ENCODE data around the gene LDLRAD3. TPM values are rescaled to one million over a fixed set of nuclear protein-coding genes. Genes with fewer than 3 reads are reported as not detected.

Gene LDLRAD3
- polyA plus RNA-seq, 1 donor (not counting 4 experiments of a cell fraction or from before 2014, with no cell fraction given) = 13.1 TPM

GRCh38 chr11:36026315-36026968, 82.6 kb downstream of the LDLRAD3 start:
- H3K9me1 ChIP-seq (ENCODE audit: control insufficient read depth, extremely low read depth, insufficient read depth, low read length) = no peaks in the 10 kb centered on the region
- H4K20me1 ChIP-seq (ENCODE audit: control insufficient read depth, extremely low read depth, insufficient read depth, low read length) = no peaks in the 10 kb centered on the region
- dilution Hi-C loops (cut with MboI; ENCODE audit: extremely low pct_ligation_motif_present, low sequenced_read_pairs) = no loop called here
- H3K79me2 ChIP-seq (ENCODE audit: control insufficient read depth, insufficient read depth, low read length) = peaks cover 10% of the 10 kb centered on the region
- TF ChIP-seq EZH2 (IDR thresholded peaks at IDR 0.05; ENCODE audit: low read length) = no peak
- TF ChIP-seq, protein P1, sequence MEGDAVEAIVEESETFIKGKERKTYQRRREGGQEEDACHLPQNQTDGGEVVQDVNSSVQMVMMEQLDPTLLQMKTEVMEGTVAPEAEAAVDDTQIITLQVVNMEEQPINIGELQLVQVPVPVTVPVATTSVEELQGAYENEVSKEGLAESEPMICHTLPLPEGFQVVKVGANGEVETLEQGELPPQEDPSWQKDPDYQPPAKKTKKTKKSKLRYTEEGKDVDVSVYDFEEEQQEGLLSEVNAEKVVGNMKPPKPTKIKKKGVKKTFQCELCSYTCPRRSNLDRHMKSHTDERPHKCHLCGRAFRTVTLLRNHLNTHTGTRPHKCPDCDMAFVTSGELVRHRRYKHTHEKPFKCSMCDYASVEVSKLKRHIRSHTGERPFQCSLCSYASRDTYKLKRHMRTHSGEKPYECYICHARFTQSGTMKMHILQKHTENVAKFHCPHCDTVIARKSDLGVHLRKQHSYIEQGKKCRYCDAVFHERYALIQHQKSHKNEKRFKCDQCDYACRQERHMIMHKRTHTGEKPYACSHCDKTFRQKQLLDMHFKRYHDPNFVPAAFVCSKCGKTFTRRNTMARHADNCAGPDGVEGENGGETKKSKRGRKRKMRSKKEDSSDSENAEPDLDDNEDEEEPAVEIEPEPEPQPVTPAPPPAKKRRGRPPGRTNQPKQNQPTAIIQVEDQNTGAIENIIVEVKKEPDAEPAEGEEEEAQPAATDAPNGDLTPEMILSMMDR (optimal IDR thresholded peaks at IDR 0.05 in 1 of 3, IDR thresholded peaks at IDR 0.05 in 1 of 3, conservative IDR thresholded peaks at IDR 0.05 in 1 of 3; ENCODE audit: extremely low read depth in 1 of 3, insufficient read depth in 2 of 3, low read length in 3 of 3) = no peak
- no peak overlapping the region for H3K9ac ChIP-seq (ENCODE audit: control insufficient read depth, extremely low read depth, insufficient read depth, low read length)
- H3K27me3 ChIP-seq (ENCODE audit: control insufficient read depth, extremely low read depth, insufficient read depth, low read length) = no peaks in the 10 kb centered on the region
- no peaks in the 10 kb centered on the region for H3K36me3 ChIP-seq (ENCODE audit: control insufficient read depth in 2 of 2, extremely low read depth in 1 of 2, insufficient read depth in 2 of 2, low read length in 2 of 2)
- H2AFZ ChIP-seq (ENCODE audit: control insufficient read depth, low read length) = no peak overlapping the region
- H3K4me1 ChIP-seq (ENCODE audit: control insufficient read depth, extremely low read depth, insufficient read depth, low read length) = peaks cover 6% of the 10 kb centered on the region
- no peak overlapping the region for H3K27ac ChIP-seq (ENCODE audit: control insufficient read depth, insufficient read depth, low read length)
- H3K9me3 ChIP-seq (ENCODE audit: control insufficient read depth, low read depth, low read length) = no peaks in the 10 kb centered on the region
- no peak overlapping the region for H3K4me3 ChIP-seq (ENCODE audit: control insufficient read depth in 2 of 3, extremely low read depth in 1 of 3, insufficient read depth in 2 of 3, low read depth in 1 of 3, low read length in 3 of 3)
- DNase-seq (ENCODE audit: low read depth, low spot score) = no peak
- no peak overlapping the region for H3K4me2 ChIP-seq (ENCODE audit: control insufficient read depth, extremely low read depth, insufficient read depth, low read depth, low read length)
- no peak for FAIRE-seq

GRCh38 chr11:36027731-36028130, 83.9 kb downstream of the LDLRAD3 start:
- H3K4me1 ChIP-seq (ENCODE audit: control insufficient read depth, extremely low read depth, insufficient read depth, low read length) = peaks cover 6% of the 10 kb centered on the region
- no peaks in the 10 kb centered on the region for H3K36me3 ChIP-seq (ENCODE audit: control insufficient read depth in 2 of 2, extremely low read depth in 1 of 2, insufficient read depth in 2 of 2, low read length in 2 of 2)
- H3K79me2 ChIP-seq (ENCODE audit: control insufficient read depth, insufficient read depth, low read length) = peaks cover 13% of the 10 kb centered on the region
- FAIRE-seq = no peak
- H3K27ac ChIP-seq (ENCODE audit: control insufficient read depth, insufficient read depth, low read length) = no peak overlapping the region
- no peak for DNase-seq (ENCODE audit: low read depth, low spot score)
- no peaks in the 10 kb centered on the region for H3K27me3 ChIP-seq (ENCODE audit: control insufficient read depth, extremely low read depth, insufficient read depth, low read length)
- H3K9me1 ChIP-seq (ENCODE audit: control insufficient read depth, extremely low read depth, insufficient read depth, low read length) = no peaks in the 10 kb centered on the region
- TF ChIP-seq, protein P1 (optimal IDR thresholded peaks at IDR 0.05 in 1 of 3, IDR thresholded peaks at IDR 0.05 in 1 of 3, conservative IDR thresholded peaks at IDR 0.05 in 1 of 3; ENCODE audit: extremely low read depth in 1 of 3, insufficient read depth in 2 of 3, low read length in 3 of 3) = no peak
- TF ChIP-seq EZH2 (IDR thresholded peaks at IDR 0.05; ENCODE audit: low read length) = no peak
- dilution Hi-C loops (cut with MboI; ENCODE audit: extremely low pct_ligation_motif_present, low sequenced_read_pairs) = no loop called here
- no peak overlapping the region for H2AFZ ChIP-seq (ENCODE audit: control insufficient read depth, low read length)
- no peak overlapping the region for H3K4me3 ChIP-seq (ENCODE audit: control insufficient read depth in 2 of 3, extremely low read depth in 1 of 3, insufficient read depth in 2 of 3, low read depth in 1 of 3, low read length in 3 of 3)
- H3K9me3 ChIP-seq (ENCODE audit: control insufficient read depth, low read depth, low read length) = no peaks in the 10 kb centered on the region
- H4K20me1 ChIP-seq (ENCODE audit: control insufficient read depth, extremely low read depth, insufficient read depth, low read length) = no peaks in the 10 kb centered on the region
- no peak overlapping the region for H3K4me2 ChIP-seq (ENCODE audit: control insufficient read depth, extremely low read depth, insufficient read depth, low read depth, low read length)
- H3K9ac ChIP-seq (ENCODE audit: control insufficient read depth, extremely low read depth, insufficient read depth, low read length) = no peak overlapping the region

Measured in keratinocyte (primary cell).